ENCODE data around the gene ZYX. TPM values are rescaled to one million over a fixed set of nuclear protein-coding genes. Genes with fewer than 3 reads are reported as not detected.

The ZYX gene
- total RNA-seq, 1 donor, result 100 TPM

Small RNAs within 50 kb of the gene (small RNA-seq; reads per million reads assigned to genes)
- not detected for gene MIR6892

Other genes with a start within 250 kb of the ZYX start
- not detected for gene PIP, start 249.3 kb upstream of the ZYX start, total RNA-seq
- gene TAS2R39, start 197.9 kb upstream of the ZYX start, total RNA-seq, result not detected
- gene TAS2R40, start 159.3 kb upstream of the ZYX start, total RNA-seq, result not detected
- 153 TPM for gene GSTK1, start 117.9 kb upstream of the ZYX start, total RNA-seq
- gene TMEM139, start 96.4 kb upstream of the ZYX start, total RNA-seq, result not detected
- 64.4 TPM for gene CASP2, start 93.0 kb upstream of the ZYX start, total RNA-seq
- gene CLCN1, start 65.2 kb upstream of the ZYX start, total RNA-seq, result 0.54 TPM
- 0.81 TPM for gene FAM131B, start 18.6 kb upstream of the ZYX start, total RNA-seq
- gene EPHA1, start 27.5 kb downstream of the ZYX start, total RNA-seq, result 6.2 TPM
- 0.27 TPM for gene TAS2R60, start 62.1 kb downstream of the ZYX start, total RNA-seq
- gene TAS2R41, start 96.5 kb downstream of the ZYX start, total RNA-seq, result 1.3 TPM
- gene CTAGE15, start 190.5 kb downstream of the ZYX start, total RNA-seq, result under 0.01 TPM
- gene TCAF2, start 239.6 kb downstream of the ZYX start, total RNA-seq, result 6.7 TPM

Data from hematopoietic multipotent progenitor cell (in vitro differentiated cells).